ENCODE measurements around the gene PPP1R26.

Gene PPP1R26

GRCh38 chr9:135488013-135488330 lies 8.4 kb downstream of the PPP1R26 start:
- no peak for DNase-seq (ENCODE audit: low spot score)

GRCh38 chr9:135488527-135488926 lies 8.9 kb downstream of the PPP1R26 start:
- no peak for DNase-seq (ENCODE audit: low spot score)

- no peak for DNase-seq (ENCODE audit: low spot score)
Measured at GRCh38 chr9:135489188-135489906, 9.8 kb downstream of the PPP1R26 start.

GRCh38 chr9:135490166-135490870 lies 10.7 kb downstream of the PPP1R26 start:
- no peak for DNase-seq (ENCODE audit: low spot score)

- no peak for DNase-seq (ENCODE audit: low spot score)
Measured at GRCh38 chr9:135490980-135491464, 11.4 kb downstream of the PPP1R26 start.

- DNase-seq (ENCODE audit: low spot score), result no peak
Measured at GRCh38 chr9:135491764-135492163, 12.2 kb downstream of the PPP1R26 start.

GRCh38 chr9:135492886-135493669 lies 13.5 kb downstream of the PPP1R26 start:
- no peak for DNase-seq (ENCODE audit: low spot score)

- no peak for DNase-seq (ENCODE audit: low spot score)
Measured at GRCh38 chr9:135494791-135495559, 15.4 kb downstream of the PPP1R26 start.

GRCh38 chr9:135498381-135499126 lies 19.0 kb downstream of the PPP1R26 start:
- DNase-seq (ENCODE audit: low spot score), result no peak

GRCh38 chr9:135499326-135500070 lies 19.9 kb downstream of the PPP1R26 start:
- peak; percentile 82 for DNase-seq (ENCODE audit: low spot score)

- DNase-seq (ENCODE audit: low spot score), result no peak
Measured at GRCh38 chr9:135500071-135500524, 20.5 kb downstream of the PPP1R26 start.

- DNase-seq (ENCODE audit: low spot score), result peak; percentile 87
Measured at GRCh38 chr9:135500525-135501260, 21.1 kb downstream of the PPP1R26 start, which contains the start of gene MRPS2. MRPS2 (plus strand) TSS chr9:135500682; CDS start chr9:135500711, 29 bp downstream.

- DNase-seq (ENCODE audit: low spot score), result peak; percentile 74
Measured at GRCh38 chr9:135501261-135502167, 21.9 kb downstream of the PPP1R26 start.

- DNase-seq (ENCODE audit: low spot score), result no peak
Measured at GRCh38 chr9:135502168-135502872, 22.7 kb downstream of the PPP1R26 start.

- no peak for DNase-seq (ENCODE audit: low spot score)
Measured at GRCh38 chr9:135502873-135503321, 23.3 kb downstream of the PPP1R26 start.

GRCh38 chr9:135503371-135504261 lies 24.0 kb downstream of the PPP1R26 start:
- no peak for DNase-seq (ENCODE audit: low spot score)
